NCI-H146 treated with DMSO at 0.1 percent for 48 hours (cell line): ENCODE results near the gene ZNF669.

ENCODE experiments used
- DNase-seq: peaks from one replicate; lab custom pipeline; 2025; ENCODE audit not compliant: unreplicated experiment; lab: John Stamatoyannopoulos, UW

Gene ZNF669

GRCh38 chr1:247077213-247077612, 26.9 kb downstream of the ZNF669 start:
- no peak for DNase-seq

GRCh38 chr1:247070645-247071044, 33.5 kb downstream of the ZNF669 start:
- no peak for DNase-seq

DNA sequence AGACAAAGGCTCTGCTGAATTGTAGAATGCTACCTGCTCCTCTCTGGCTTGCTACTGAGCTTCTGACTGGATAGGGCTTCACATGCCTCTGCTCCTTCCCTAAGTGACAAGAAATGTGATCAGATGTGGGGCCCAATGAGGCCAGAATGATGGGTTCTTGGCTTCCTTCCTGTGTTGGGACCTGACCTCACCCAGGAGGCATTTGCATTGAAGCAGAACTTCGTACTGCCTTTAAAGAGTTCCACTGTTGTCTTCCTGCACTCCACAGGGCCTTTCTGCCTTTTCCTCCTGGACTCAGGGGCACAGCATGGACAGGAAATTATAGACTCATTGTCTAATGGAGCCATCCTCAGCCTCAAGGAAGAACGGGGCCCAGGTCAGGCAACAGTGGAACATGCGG, 39.9 kb downstream of the ZNF669 start:
- DNase-seq: no peak

DNA sequence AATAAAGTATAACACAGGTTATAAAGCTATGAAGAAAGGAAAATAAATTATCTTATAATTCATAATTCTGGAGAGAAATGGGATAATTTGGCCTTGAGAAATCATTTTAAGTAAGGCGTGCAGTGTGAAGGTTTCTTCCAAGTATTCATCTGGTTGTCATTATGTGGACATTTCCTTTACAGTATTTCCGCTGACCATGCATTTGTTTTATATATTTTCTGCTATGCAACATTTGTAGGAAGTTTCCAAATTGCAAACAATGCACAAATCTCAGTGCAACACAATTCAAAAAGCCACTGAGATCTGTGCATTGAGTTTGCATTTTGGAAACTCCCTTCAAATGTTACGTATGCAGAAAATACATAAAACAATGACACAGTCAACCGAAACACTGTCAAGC, 43.4 kb downstream of the ZNF669 start:
- DNase-seq: no peak

DNA sequence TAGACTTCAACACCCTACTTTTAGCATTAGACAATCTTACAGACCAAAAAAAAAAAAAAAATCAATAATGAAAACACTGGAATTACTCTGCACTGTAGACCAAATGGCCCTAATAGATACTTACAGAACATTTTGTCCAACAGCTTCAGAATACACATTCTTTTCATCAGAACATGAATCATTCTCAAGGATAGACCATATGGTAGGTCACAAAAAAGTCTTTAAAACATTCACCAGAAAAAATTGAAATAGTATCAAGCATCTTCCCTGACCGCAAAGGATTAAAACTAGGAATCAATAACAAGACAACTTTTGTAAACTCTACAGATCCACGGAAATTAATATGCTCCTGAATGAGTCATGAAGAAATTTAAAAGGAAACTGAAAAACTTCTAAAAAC, 48.1 kb downstream of the ZNF669 start:
- DNase-seq: no peak

GRCh38 chr1:247054992-247055415, 49.2 kb downstream of the ZNF669 start:
- no peak for DNase-seq
